Natural killer cell treated with Interleukin-12 subunit alpha and Interleukin-12 subunit beta and Interleukin-15 and Interleukin-18, amount 100 ng/mL, for 72 hours (primary cell): Measurements from ENCODE around the gene P2RX6. TPM values are rescaled to one million over a fixed set of nuclear protein-coding genes. Genes with fewer than 3 reads are reported as not detected.
"Not testable (repeated sequence)": the region's sequence is repeated elsewhere in the genome, so short reads cannot be mapped to it uniquely, and the experiment has no call there.

Source experiments
- ATAC-seq, 2 donors: fragments of 150-1000 bp; cut with Tn5 transposase in 1 of 2; sonication (Bioruptor Pico), chemical (Tn5 transposase) in 1 of 2; 2 replicates each; pipeline ENCODE4 v1.10.0; 2021
- DNase-seq: peaks from one replicate; pipeline ENCODE4 v3.0.0; 2022; ENCODE audit warnings: low spot score
- H3K27ac Mint-ChIP-seq, 2 donors: 1 replicate in 1 of 2; 2 replicates in 1 of 2; pipeline ENCODE4 v1.8.0; 2022; ENCODE audit warnings: mixed read lengths in 2 of 2, mild to moderate bottlenecking in 1 of 2, moderate library complexity in 1 of 2
- H3K27me3 Mint-ChIP-seq, 2 donors: 1 replicate in 1 of 2; 2 replicates in 1 of 2; pipeline ENCODE4 v1.8.0; 2022; ENCODE audit warnings: mixed read lengths in 2 of 2
- H3K36me3 Mint-ChIP-seq: one replicate; pipeline ENCODE4 v1.8.0; 2022; ENCODE audit warnings: mixed read lengths
- H3K4me1 Mint-ChIP-seq, 2 donors: 1 replicate in 1 of 2; 2 replicates in 1 of 2; pipeline ENCODE4 v1.8.0; 2022; ENCODE audit warnings: low read depth in 2 of 2, mixed read lengths in 2 of 2, mild to moderate bottlenecking in 1 of 2
- H3K4me3 Mint-ChIP-seq: one replicate; pipeline ENCODE4 v1.8.0; 2022; ENCODE audit warnings: mixed read lengths
- H3K9me3 Mint-ChIP-seq: 2 replicates; pipeline ENCODE4 v1.8.0; 2022; ENCODE audit warnings: mixed read lengths
- total RNA-seq, 2 donors: library from RNA; stranded (reverse); gene quantifications; one replicate each; pipeline ENCODE4 v1.2.3, GENCODE V29; 2022

P2RX6 gene
- total RNA-seq, 2 donors from 2014 or later = not detected

DNA sequence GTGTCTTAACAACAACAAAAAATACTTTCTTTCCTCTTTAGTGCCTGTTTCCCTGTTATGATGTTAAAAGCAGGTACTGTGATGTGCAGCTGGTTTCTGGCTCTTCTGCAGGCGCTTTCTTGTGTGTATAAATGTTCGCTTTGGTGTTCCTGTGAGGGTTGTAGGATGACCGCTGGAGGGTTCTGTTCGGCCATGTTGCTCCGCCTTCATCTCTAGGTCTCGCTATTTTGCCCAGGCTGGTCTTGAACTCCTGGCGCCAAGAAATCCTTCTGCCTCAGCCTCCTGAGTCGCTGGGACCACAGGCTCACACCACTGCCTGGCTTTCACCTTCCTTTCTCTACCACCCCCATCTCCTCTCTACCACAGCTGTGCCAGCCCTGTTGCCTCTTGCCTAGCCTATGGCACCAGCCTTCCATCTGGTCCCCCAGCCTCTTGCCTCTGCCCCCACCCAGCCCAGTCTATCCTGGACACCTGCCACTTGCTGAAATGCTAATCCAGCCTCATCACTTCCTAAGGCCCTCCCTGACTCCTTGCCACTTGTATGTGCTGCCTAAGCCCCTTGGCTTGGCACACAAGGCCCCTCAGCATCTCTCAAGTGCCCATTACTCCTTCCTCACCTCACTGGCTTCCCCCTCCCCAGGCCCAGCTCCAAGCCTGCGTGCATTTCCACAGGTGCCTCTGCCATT, 36.3 kb downstream of the P2RX6 start:
- DNase-seq (no peak), ATAC-seq (no peak)
- Mint-ChIP-seq H3K4me1 (peaks cover 5 to 6% of the 10 kb centered on the region in 2 donors), H3K27me3 (peaks cover 0 to 4% of the 10 kb centered on the region in 2 donors), H3K27ac (no peak overlapping the region), H3K36me3 (no peaks in the 10 kb centered on the region), H3K4me3 (no peak overlapping the region), H3K9me3 (no peaks in the 10 kb centered on the region)

DNA sequence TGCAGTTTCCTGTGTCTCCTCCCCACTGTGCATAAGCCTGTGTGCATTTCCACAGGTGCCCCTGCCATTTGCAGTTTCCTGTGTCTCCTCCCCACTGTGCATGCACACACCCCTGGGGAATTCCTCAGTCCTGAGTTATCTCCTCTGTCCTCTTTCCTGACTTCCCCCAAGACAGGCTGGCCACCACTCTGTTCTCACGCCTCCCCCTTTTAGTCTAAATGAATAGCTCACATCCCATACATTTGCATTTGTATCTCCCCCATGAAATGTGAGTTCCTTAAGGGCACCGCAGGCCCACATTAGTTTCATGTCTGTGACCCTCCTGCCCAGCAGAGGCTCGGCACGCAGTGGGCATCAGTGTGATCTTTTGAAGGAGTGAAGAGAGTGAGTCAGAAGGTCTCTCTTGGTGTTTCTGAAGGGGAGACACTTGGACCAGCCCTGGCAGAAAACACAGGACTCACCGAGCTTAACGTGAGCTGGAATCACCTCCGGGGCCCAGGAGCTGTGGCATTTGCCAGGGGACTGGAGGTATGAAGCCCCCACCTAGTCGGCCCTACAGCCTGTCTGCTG, 37.0 kb downstream of the P2RX6 start:
- ATAC-seq = no peak
- no peak for DNase-seq
- Mint-ChIP-seq H3K4me3 (no peak overlapping the region), H3K4me1 (peaks cover 10 to 11% of the 10 kb centered on the region in 2 donors), H3K36me3 (no peaks in the 10 kb centered on the region), H3K27me3 (peaks cover 5 to 11% of the 10 kb centered on the region in 2 donors), H3K9me3 (no peaks in the 10 kb centered on the region), H3K27ac (no peak overlapping the region)

DNA sequence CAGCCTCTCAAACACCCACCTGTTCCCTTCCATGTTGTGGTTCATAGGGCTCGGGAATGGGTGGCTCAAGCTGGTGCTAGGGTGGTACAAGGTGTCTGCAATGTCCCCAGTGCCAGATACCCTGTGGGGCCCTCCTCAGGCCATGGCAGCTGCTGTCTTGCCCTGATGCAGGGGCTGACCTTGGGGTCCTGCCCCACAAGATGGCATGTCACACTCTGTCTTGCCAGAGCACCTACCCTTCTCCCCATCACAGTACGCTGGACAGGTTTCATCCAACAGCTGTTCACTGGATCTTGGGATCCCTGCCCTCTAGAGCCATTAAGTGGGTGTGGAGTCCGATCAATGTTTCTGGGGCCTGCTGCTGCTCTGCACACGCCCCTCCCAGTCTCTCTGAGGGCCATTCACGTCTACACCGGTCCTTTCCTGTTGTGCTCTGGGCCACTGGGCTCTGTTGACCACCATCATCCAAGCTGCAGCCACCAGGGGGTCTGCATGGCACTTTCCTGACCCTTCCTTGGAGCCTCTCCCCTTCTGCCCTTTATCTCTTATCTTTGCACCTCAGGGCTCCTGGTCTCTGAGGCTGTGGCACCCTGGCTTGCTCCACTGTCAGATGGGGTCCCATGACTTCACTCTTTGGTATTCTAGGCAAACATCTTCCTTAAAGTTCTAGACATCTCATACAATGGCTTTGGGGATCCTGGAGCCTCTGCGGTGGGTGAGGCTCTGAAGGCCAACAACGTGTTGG, 37.9 kb downstream of the P2RX6 start:
- ATAC-seq = no peak
- no peak overlapping the region for H3K27ac Mint-ChIP-seq

DNA sequence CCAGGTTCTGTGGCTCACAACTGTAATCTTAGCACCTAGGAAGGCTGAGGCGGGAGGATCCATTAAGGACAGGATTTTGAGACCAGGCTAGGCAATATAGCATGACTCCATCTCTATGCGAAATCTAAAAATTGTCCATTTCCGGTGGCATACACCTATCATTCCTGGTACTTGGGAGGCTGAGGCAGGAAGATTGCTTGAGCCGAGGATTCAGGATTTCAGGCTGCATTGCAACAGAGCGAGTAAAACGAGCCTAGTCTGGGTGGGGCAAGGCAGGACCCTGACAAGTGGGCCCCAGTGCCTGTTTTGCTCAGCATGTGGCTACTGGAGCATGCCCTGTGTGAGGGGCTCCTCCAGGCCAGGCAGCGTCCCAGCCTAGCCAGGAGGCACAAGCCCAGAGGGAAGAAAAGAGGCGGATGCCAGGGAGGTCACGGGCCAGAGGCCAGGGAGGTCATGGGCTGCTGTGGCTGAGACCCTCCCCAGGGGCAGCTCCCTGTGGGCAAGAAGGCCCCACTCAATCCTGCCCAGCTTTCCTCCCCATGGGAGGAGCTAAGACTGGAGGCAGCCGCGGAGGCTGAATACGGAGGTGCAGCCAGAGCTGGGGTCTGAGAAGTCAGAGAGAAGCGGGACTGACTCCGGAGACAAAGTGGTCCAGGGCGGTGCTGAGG, 39.2 kb downstream of the P2RX6 start:
- peaks cover 10 to 11% of the 10 kb centered on the region in 2 donors for H3K4me1 Mint-ChIP-seq
- no peak for DNase-seq
- peaks cover 5 to 13% of the 10 kb centered on the region in 2 donors for H3K27me3 Mint-ChIP-seq
- H3K36me3 Mint-ChIP-seq = no peaks in the 10 kb centered on the region
- H3K27ac Mint-ChIP-seq = no peak overlapping the region
- ATAC-seq = peak in 1 of 2 donors; percentile 7
- H3K9me3 Mint-ChIP-seq = no peaks in the 10 kb centered on the region
- no peak overlapping the region for H3K4me3 Mint-ChIP-seq

More for the DNA sequence above, 37.9 kb downstream of the P2RX6 start:
- Mint-ChIP-seq H3K4me1 (peaks cover 10 to 11% of the 10 kb centered on the region in 2 donors), H3K36me3 (no peaks in the 10 kb centered on the region), H3K27me3 (peaks cover 5 to 13% of the 10 kb centered on the region in 2 donors), H3K4me3 (no peak overlapping the region), H3K9me3 (no peaks in the 10 kb centered on the region)
- no peak for DNase-seq

DNA sequence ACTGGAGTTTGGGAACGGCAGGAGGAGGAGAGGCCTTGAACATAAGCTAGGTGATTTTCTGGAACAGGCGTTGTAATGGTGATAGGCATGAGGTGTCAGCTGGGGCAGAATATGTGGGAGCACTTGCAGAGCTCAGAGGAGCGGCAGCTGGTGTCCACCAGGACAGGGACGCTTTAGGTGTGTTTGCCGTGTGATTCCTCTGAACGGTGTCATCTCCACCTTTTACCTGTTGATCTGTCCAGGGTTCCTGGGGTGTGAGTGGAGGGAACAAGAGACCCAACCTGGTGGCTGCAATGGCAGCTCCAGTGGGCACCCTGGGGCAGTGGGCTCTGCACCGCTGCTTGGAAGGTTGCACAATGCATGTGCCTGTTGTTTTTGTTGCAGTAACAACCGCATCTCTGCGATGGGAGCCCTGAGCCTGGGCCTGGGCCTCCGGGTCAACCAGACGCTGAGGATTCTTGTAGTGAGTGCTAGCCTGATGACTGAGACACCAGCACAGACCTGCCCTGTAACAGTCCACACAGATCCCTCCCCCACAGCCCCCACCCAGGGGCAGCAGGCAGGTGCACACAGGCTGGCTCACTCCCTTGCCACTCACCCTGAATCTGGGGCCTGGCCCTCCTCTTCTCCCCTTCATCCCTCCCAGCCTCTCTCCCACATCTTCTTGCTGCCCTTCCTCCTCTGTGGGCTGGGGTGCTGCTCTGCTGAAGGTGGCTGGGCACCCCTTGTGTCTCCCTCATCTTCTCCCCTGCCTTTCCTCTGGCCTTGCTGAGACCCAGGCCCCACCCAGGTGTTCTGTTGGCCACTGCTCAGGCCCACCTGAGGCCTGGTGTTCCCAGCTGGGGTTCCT, 40.0 kb downstream of the P2RX6 start:
- peaks cover 10 to 11% of the 10 kb centered on the region in 2 donors for H3K4me1 Mint-ChIP-seq
- no peaks in the 10 kb centered on the region for H3K36me3 Mint-ChIP-seq
- H3K4me3 Mint-ChIP-seq = no peak overlapping the region
- no peak overlapping the region for H3K27ac Mint-ChIP-seq
- ATAC-seq = no peak
- no peaks in the 10 kb centered on the region for H3K9me3 Mint-ChIP-seq
- no peak for DNase-seq
- peaks cover 5 to 13% of the 10 kb centered on the region in 2 donors for H3K27me3 Mint-ChIP-seq

DNA sequence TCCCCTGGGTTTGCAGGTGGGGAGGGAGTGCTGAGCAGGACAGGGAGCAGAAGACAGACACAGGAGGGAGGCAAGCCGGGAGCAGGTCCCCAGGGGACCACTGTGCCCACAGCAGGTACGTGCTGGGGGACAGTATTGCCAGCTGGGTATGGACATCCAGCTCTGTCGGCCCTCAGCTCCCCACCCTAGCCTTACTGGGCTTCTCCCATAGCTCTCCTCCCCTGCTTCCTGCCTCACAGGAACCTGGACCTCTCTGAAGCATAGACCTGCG, 40.5 kb downstream of the P2RX6 start:
- Mint-ChIP-seq H3K4me1 (peaks cover 10 to 11% of the 10 kb centered on the region in 2 donors), H3K27ac (no peak overlapping the region), H3K36me3 (no peaks in the 10 kb centered on the region), H3K9me3 (no peaks in the 10 kb centered on the region), H3K27me3 (peaks cover 5 to 13% of the 10 kb centered on the region in 2 donors), H3K4me3 (no peak overlapping the region)
- DNase-seq (no peak), ATAC-seq (no peak)

DNA sequence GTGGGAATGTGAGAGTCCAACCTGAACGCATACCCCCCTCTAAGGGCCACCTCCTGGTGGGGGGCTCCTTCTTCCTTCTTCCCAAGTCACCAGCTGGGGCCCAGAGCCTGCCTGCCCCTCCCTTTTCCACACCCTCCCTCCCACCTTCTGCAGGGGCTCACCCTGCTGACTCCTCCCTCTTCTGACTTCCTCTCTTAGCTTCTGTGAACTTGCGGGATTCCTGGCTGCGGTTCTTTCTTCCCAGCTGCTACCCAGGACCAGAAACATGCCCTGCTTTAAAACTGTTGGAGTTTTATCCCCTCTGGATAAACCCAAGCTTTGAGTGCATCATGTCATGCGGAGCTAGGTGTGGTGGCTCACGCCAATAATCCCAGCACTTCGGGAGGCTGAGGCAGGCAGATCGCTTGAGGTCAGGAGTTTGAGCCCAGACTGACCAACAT, 40.9 kb downstream of the P2RX6 start:
- ATAC-seq = no peak

DNA sequence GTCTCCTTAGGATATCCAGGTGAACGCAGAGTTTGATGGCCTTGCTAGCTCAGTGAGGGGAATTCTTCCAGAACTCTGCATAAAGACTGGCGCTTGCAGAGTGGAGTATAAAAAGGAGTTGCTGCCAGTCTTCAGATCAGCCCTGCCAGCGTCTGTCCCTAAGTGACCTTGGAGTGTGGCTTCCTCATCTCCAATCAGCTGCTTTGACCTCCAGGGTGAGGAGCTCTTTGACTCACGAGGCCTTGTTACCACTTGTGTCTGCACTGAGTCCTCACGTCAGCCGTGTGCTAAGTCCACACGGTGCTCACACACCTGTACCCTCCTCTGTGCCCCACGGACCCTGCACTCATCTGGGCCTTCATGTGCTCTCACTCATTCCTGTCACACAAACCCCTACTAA, 45.4 kb downstream of the P2RX6 start:
- not testable (repeated sequence) for H3K4me3 Mint-ChIP-seq, DNase-seq, H3K27ac Mint-ChIP-seq, H3K9me3 Mint-ChIP-seq, H3K36me3 Mint-ChIP-seq
- peaks cover 10 to 11% of the 10 kb centered on the region in 2 donors for H3K4me1 Mint-ChIP-seq
- H3K27me3 Mint-ChIP-seq = peaks cover 8 to 18% of the 10 kb centered on the region in 2 donors
- peak in 1 of 2 donors; percentile 20 for ATAC-seq

More for the DNA sequence above, 40.9 kb downstream of the P2RX6 start:
- H3K4me1 Mint-ChIP-seq = peaks cover 10 to 11% of the 10 kb centered on the region in 2 donors
- DNase-seq = no peak
- H3K36me3 Mint-ChIP-seq = no peaks in the 10 kb centered on the region
- no peak overlapping the region for H3K4me3 Mint-ChIP-seq
- H3K27ac Mint-ChIP-seq = no peak overlapping the region
- H3K9me3 Mint-ChIP-seq = no peaks in the 10 kb centered on the region
- peaks cover 5 to 13% of the 10 kb centered on the region in 2 donors for H3K27me3 Mint-ChIP-seq

DNA sequence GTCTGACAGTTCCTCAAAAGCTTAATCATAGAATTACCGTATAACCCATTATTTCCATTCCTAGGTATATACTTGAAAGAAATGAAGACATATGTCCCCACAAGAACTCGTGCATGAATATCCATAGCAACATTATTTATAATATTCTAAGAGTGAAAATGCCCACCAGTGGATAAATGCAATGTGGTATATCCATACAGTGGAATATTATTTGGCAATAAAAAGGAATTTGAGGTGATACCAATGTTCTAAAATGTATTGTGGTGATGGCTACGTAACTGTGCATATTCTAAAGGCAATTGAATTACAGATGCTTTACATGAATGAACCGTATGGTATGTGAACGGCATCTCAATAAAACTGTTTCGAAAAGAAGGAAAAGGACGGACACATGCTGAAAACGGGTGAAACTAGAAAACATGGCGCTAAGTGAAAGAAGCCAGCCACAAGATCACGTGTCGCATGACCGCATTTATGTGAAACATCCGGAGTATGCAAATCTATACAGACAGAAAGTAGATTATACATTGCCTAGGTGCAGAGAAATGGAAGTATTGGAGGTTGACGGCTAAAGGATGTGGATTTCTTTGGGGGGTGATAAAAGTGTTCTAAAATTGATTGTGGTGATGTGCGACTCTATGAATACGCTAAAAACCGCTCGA, 46.8 kb downstream of the P2RX6 start:
- not testable (repeated sequence) for H3K27ac Mint-ChIP-seq, H3K4me3 Mint-ChIP-seq, H3K9me3 Mint-ChIP-seq, ATAC-seq, DNase-seq, H3K36me3 Mint-ChIP-seq, H3K4me1 Mint-ChIP-seq
- H3K27me3 Mint-ChIP-seq = peaks cover 5 to 11% of the 10 kb centered on the region in 2 donors

DNA sequence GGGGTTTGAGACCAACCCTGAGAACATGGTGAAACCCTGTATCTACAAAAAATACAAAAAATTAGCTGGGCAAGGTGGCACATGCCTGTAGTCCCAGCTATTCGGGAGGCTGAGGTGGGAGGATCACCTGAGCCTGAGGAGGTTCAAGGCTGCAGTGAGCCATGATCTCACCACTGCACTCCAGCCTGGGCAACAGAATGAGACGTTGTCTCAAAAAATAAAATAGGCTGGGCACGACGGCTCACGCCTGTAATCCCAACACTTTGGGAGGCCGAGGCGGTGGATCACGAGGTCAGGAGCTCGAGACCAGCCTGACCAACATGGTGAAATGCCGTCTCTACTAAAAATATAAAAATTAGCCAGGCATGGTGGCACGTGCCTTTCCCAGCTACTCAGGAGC, 49.5 kb downstream of the P2RX6 start:
- DNase-seq, H3K4me1 Mint-ChIP-seq, H3K27ac Mint-ChIP-seq, H3K27me3 Mint-ChIP-seq, ATAC-seq, H3K4me3 Mint-ChIP-seq, H3K36me3 Mint-ChIP-seq, H3K9me3 Mint-ChIP-seq: not testable (repeated sequence)

DNA sequence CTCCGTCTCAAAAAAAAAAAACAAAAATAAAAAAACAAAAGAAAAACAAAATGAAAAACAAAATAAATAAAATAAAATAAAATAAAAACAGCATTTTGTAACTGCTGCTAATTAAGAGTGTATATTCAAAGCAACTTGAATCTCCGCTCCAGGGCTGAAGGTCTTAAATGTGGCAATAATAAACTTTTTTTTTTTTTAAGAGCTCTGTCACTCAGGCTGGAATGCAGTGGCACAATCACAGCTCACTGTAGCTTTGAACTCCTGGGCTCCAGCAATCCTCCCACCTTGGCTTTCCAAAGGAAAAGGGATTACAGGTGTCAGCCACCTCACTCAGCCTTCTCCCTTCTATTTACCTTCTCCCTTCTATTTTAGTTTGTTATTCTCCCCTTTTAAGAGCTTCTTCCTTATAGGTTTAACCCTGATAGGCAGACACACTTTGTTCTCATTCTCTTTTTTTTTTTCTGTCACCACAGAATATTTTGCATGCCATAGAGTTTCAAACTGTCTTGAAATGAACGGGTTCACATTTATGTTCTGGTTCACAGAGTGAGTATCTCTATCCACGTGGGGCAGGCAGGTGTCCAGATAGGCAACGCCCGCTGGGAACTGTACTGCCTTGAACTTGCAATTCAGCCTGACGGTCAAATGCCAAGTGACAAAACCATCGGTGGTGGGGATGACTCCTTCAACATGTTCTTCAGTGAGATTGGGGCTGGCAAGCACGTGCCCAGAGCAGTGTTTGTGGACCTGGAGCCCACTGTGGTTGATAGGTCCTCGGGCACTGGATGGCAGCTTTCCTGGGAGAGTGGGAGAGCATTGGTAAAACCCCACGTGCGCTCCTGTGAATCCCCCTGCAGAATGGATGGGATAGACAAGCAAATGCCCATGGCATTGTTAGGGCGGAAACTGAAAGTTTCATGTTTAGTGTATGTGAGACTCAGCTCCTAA, 50.2 kb downstream of the P2RX6 start:
- Mint-ChIP-seq H3K4me1 (no peaks in the 10 kb centered on the region), H3K9me3 (no peaks in the 10 kb centered on the region), H3K4me3 (no peak overlapping the region), H3K36me3 (no peaks in the 10 kb centered on the region), H3K27me3 (peaks cover 3 to 7% of the 10 kb centered on the region in 2 donors), H3K27ac (no peak overlapping the region)
- no peak for ATAC-seq
- DNase-seq = no peak
